Pulmonary artery endothelial cell (primary cell): ENCODE data around the gene RPL10A. TPM values are rescaled to one million over a fixed set of nuclear protein-coding genes. Genes with fewer than 3 reads are reported as not detected.
"Not testable (repeated sequence)": the region's sequence is repeated elsewhere in the genome, so short reads cannot be mapped to it uniquely, and the experiment has no call there.

Source experiments
- DNase-seq: peaks from one replicate; pipeline ENCODE4 v3.0.0-alpha.2; 2011; ENCODE audit warnings: low read depth, low spot score
- total RNA-seq: library from RNA; depleted of rRNA; stranded (reverse); fragments of >200 nt; gene quantifications from 2 replicates; pipeline ENCODE4 v1.2.3, GENCODE V29; 2014

Gene RPL10A
- total RNA-seq: 1,551 and 2,048 TPM in 2 replicates

DNA sequence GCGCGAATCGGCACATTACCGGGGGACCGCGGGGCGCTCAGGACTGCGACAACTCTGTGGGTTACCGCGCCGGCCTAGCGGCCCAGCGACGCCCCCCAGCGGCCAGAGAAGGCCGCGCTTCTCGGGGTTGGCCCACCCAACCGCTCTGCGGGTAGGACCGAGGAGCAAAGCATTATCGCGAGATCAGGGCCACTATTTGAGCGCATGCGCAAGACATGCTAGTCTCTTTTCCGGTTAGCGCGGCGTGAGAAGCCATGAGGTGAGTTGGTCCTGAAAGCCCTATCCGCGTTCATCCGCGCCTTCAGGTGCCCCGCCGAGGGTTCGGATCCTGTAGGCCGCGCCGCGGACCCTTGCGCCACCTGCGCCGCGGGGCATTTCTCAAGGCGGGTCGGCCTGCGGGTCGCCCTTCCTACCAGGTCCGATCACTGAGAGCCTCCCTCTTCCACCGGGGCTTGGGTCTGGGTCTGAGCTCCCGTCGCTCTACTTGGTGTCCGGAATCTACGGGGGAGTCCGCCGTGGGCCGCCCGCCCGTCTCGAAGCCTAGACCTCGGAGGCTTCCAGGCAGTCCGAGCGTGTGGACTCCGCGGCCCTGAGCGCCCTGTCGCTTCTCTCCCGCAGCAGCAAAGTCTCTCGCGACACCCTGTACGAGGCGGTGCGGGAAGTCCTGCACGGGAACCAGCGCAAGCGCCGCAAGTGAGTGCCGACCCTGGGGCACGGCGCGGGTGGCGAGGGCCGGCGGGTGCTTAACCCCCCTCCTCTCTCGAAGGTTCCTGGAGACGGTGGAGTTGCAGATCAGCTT is at the start of gene RPL10A:
Gene RPL10A (plus strand): TSS at position 221 of the 799 bp plus-strand sequence. CDS start 34 bp downstream, at position 255.
- DNase-seq: peak; percentile 82

DNA sequence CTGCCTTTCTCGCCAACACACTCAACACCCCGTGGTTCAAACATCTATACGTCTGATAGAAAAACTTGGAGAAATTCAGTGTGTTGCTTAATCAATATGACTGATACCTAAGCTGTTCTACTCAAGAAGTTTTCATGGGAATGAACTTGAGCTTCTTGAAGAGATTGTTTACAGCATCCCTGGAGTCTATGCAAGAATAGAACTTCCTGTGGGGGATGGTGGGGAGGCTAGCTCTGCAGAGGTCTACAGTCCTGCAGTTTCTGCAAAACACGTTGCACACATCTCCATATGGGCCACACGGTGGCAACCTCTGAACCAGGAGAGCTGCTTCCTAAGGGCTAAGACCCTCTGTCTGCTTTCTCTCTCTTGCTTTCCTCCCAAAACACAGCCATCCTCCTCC is 48.8 kb upstream of the RPL10A start:
- no peak for DNase-seq

DNA sequence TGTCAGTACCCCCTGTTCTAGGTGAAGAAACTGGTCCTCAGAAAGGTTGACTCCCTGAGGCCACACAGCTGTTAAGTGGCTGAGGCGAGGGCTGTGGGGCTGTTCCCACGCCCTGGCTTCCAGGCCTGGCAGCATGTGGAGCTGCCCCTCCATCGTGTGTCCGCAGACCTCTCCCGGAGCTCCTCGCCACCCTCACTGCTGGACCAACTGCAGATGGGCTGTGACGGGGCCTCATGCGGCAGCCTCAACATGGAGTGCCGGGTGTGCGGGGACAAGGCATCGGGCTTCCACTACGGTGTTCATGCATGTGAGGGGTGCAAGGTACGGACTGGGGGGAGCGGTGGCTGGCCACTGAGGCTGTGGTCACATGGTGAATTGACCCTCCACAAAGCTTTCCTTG is 48.2 kb upstream of the RPL10A start:
- no peak for DNase-seq

DNA sequence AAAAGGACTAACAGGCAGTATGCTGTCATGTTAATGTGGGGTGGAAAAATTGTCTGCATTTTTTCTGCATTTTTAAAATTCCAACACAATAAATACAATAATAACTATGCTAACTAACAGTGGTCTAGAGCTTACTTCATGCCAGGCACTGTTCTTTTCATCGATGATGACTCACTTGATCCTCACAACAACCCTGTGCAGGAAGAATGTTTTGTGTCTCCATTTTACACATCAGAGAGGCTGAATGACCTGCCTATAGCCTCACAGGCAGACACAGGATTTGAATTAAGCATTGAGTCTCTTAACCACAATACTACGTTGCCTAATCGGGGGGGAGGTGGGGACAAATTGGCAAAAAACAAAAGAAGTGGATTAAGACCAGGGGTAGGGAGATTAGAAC is 42.9 kb upstream of the RPL10A start:
- peak; percentile 90 for DNase-seq

DNA sequence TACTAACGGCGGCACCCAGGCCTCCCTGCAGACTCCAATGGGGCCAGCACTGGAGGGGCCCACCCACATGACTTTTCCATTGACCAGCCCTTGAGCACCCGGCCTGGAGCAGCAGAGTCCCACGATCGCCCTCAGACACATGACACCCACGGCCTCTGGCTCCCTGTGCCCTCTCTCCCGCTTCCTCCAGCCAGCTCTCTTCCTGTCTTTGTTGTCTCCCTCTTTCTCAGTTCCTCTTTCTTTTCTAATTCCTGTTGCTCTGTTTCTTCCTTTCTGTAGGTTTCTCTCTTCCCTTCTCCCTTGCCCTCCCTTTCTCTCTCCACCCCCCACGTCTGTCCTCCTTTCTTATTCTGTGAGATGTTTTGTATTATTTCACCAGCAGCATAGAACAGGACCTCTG is 42.1 kb upstream of the RPL10A start:
- DNase-seq: peak; percentile 17

DNA sequence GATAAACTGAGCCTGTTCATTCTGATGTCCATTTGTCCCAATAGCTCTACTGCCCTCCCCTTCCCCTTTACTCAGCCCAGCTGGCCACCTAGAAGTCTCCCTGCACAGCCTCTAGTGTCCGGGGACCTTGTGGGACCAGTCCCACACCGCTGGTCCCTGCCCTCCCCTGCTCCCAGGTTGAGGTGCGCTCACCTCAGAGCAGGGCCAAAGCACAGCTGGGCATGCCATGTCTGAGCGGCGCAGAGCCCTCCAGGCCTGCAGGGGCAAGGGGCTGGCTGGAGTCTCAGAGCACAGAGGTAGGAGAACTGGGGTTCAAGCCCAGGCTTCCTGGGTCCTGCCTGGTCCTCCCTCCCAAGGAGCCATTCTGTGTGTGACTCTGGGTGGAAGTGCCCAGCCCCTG is 40.8 kb upstream of the RPL10A start:
- no peak for DNase-seq

DNA sequence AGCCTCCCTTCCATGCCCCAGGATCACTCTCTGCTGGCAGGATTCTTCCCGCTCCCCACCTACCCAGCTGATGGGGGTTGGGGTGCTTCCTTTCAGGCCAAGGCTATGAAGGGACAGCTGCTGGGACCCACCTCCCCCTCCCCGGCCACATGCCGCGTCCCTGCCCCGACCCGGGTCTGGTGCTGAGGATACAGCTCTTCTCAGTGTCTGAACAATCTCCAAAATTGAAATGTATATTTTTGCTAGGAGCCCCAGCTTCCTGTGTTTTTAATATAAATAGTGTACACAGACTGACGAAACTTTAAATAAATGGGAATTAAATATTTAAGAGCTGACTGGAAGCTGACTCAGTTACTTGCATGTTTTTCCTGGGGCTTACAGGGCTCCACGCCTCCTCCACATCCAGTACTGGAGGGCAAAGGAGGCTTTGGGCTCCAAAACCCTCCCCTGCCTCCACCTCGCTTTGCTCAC is 40.3 kb upstream of the RPL10A start:
- no peak for DNase-seq

DNA sequence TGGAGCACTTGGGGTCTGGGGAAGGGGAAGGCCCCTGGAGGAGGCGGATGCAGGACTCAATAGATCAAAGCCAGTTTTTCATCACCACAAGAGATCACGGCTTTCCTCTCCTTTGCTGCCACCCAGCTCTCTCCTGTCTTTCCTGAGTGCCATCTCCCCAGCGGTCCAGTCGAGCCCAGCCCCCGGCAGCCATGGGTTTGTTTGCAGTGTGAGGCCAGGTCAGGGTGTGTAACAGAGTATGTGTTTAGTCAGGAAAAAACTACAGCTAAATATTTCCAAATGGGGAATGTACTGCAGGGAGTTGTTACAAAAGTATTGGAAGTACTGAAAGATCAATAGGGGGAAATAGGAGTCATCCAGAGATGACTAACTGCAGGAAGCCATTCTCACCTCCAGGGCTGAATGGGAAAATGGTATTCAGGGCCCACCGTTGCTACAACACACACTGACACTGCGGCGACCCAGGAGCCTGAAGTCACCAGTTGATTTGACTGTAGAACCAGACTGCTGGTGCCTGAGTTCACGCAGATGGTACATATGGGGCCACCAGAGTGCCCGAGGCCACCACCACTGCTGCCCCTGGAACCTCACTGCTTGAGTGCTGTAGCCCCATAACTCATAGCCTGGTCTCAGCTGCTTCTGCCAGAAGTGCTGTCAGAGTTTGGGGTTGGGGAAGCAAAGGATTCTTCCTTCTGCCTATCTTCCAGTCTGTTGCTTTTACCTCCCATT is 39.6 kb upstream of the RPL10A start:
- no peak for DNase-seq

DNA sequence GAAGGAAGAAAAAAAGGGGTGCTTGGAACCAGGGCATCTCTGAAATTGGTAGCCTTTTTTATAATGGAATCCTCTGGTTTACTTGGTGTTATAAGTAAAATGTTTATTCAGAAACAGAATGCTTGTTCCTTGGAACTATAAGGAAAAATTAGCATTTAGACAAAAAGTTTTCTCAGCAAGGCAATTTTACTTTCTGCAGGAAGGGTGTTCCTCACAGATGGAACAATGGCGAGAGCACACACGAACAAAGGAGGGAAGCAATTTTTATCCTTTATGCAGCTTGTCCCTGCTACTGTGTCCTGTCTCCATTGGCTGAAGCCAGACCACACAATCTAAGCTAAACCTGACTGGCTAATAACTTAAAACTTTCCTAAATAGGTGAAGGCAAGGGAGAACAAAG is 38.7 kb upstream of the RPL10A start:
- DNase-seq: no peak

DNA sequence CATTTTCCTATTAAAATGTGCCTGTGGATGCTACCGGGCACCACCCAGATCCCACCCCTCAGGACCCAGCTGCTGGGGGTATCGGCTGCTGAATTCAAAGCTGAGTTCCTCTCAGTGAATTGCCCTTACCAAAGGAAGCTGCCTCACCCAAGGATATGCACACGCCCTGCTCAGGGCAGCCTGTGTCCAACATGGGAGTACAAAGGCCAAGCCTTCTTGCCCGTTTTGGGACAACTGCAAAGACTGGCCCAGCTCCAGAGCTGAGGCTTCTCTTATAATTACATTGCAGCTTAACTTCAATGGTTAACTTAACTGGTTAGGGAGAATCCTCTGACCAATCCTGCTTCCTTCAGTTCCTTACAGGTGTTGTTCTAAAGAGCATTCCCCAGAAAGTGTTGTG is 35.9 kb upstream of the RPL10A start:
- no peak for DNase-seq

DNA sequence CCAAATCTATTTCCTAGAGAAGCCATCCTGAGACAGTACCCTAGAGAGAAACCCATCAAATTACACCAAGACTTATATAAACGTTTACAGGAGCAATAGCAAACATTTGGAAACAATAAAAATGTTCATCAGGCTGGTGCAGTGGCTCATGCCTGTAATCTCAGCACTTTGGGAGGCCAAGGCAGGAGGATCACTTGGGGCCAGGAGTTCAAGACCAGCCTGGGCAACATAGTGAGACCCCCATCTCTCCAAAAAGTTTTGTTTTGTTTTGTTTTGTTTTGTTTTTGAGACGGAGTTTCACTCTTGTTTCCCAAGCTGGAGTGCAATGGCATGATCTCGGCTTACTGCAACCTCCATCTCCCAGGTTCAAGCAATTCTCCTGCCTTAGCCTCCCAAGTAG is 35.5 kb upstream of the RPL10A start:
- not testable (repeated sequence) for DNase-seq

DNA sequence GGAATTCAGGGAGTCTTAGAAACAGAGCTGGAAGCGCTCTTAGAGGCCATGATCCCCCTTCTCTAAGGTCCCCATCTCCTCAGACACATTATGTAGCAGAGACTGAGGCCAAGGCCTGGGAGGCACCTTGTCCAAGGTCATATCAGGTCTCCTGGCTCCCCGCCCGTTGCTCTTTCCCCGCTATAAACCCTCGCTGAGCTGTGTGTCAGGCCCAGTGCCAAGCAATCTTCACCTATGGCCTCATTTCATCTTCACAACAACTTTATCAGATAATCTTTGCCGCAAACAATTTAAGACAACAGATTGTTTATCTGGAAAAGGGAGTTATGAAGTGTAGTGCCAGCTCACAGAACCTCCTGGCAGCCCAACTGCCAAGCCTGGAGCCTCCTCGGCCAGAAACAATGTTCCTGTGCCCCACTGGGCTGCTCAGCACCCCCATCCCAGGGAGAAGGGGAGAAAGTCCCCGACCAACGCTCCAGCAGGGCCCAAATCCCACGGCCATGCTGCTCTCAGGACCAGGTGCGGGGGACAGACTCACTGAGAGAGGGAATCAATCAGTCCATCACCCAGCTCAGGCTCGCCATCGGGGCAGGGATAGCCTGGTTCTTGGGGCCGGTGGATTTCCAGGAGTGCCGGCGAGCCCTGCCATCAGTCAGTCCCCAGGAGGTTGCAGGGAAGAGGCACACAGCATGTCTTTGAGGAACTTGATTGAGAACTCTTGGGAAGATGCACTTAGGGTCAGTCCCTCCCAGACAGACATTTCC is 32.9 kb upstream of the RPL10A start:
- no peak for DNase-seq

DNA sequence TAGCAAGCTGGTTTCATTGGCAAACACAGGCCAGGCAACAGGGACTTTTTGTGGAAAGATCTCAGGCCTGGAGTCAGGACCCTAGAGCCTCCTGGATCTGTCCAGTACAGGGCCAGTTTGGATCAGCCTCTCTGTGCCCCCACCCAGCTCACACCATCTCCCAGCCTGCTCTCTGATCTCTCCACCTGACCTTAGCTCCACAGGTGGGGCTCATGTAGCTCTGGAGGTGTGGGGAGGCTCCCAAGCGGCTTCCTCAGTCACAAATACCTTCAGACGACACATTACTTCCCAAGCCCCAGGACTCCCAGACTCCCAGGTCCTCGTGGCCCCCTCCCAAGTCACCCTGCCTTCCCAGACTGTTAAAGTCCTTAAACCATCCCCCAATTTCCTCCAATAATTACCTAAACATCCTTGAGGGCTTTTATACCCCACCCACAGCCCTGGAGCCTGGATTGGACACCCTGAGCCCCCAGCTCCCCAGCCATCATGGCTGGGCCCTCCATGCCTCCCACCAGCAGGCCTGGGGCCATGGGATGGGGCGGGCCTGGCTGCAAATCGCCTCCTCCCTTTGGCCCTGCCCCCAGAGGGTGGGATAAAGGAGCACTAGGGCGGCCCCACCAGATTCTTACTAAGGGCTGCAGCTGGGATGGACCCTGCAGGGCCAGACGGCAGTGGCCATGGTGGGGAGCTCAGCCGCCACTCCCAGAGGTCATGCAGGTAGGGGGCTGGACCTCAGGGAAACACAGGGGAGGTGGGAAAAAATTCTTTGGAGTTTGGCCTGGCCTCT is 31.9 kb upstream of the RPL10A start:
- DNase-seq: no peak

DNA sequence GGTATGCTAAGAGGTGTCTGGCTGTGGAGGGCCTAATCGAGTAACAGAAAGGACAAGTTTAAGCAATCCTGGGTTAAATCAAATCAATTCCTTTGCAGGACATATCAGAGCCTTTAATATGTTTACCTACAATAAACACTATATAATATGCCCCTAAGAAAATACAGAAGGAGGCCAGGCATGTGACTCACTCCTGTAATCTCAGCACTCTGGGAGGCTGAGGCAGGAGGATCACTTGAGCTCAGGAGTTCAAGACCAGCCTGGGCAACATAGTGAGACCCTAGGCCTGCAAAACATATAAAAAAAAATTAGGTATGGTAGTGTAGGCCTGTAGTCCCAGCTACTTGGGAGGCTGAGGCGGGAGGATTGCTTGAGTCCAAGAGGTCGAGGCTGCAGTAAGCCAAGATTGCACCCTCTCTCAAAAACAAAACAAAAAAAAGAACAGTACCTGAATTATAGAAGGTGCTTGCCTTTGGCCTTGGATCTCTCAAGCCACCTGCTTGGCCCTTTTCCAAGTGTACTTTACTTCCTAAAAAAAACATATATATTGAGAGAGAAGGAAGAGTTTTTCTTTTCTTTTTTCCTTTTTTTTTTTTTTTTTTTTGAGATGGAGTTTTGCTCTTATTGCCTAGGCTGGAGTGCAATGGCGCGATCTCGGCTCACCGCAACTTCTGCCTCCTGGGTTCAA is 29.7 kb upstream of the RPL10A start:
- not testable (repeated sequence) for DNase-seq

DNA sequence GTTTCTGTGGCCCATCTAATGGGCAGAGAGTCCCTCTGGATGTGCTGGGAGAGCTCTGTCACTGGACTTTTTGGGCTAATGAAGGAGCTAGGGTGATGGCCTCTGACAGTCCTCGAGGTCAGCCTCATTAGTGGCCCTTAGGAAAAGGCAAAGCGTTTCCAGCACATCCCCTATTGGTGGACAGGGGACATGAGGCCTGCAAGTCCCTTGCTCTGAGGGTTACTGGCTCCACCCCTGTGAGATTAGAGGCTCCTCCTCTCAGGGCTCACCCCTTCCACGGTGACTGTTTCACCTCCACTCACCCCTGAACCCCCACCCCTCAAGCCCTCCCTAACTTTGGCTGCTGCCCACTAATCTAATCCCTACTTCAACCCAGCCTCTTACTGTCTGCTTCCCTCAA is 28.9 kb upstream of the RPL10A start:
- no peak for DNase-seq

DNA sequence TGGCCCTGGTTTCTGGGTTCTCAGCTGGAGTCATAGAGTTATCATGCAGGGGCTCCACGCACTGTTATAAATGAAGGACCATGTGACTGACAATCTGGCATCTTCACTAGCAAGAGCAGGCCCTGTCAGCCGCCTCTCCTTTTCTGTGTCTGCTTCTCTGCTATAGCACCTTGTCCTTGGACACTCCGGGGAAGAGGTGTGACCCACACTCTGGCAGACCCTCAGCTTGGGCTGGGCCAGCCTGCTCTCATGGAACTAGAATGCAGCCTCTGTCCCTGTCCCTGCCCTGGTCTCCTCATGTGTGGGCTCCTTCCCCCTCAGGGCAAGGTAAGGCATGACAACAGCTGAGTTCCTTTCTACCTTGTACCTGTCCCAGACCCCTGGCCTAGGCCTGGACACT is 27.0 kb upstream of the RPL10A start:
- no peak for DNase-seq

DNA sequence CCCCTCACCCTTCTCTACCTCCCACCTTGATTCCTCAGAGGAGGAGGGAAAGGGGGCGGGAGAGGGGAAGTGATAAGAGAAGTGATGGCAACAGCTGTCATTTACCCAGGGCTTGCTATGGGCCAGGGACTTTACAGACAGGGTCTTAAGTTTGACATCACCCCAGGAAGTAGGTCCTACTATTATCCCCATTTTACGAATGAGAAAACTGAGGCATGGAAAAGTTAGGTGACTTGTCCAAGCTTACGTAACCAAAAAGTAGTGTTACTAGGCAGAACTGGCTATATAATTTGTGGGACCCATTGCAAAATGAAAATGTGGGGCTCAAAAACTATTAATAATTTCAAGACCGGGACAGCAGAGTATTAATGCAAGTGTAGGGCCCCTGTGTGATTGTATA is 26.6 kb upstream of the RPL10A start:
- no peak for DNase-seq

DNA sequence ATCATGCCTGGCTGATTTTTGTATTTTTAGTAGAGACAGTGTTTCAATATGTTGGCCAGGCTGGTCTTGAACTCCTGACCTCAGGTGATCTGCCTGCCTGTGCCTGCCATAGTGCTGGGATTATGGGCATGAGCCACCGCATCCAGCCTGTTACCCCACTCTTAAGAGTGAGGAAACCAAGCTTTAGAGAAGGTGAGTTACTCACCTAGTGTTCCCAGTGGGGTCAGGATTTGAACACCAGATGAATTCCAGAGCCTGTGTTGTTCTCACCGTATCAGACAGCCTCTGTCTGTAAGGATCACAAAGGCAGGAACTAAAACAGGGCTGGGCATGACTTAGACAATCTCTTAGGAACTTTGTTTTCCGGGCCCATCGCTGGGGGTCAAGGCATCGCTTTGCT is 25.5 kb upstream of the RPL10A start:
- no peak for DNase-seq

DNA sequence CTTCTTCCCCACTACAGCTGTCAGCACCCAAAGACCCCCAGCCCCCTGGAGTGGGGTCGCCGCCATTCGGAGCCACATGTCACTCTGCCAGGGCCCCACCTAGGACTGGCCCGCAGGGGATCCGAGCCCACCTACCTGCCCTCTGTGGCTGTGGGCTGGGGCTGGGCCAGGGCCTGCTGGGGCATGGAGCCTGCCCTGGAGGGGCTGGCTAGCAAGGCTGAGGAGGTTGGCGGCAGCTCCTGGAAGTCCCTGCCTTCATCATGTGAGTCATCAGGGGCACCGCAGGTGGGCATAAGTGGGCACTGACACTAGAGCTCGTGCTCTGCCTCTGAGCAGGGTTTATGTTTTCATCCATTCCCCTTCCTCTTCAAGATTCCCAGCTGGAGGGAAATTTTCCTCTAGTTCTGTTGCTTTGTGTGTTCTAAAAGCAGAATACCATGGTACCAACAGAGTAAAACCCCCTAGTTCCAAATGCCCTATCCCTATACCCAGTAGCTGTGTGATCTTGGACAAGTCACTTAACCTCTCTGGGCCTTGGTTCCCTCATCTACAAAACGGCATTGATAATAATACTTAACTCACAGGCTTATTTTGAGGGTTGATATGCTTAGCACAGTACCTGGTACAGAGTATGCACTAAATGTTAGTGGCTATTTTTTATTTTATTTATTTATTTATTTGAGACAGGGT is 24.7 kb upstream of the RPL10A start:
- DNase-seq: no peak

DNA sequence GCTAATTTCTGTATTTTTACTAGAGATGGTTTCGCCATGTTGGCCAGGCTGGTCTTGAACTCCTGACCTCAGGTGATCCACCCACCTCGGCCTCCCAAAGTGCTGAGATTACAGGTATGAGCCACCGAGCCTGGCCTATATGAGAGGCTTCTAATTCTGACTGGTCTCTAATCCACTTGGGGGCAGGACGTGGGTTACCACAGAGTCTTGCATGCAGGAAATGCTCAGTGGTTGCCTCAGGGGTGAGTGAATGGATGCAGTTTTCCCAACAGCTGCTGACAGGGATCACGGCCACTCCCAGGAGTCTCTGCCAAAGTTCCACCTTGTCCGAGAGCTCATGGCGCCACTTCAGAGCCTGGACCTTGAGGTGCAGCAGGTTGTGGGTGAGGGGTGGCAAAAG is 22.5 kb upstream of the RPL10A start:
- no peak for DNase-seq
